NCI-H1105 treated with DMSO at 0.1 percent for 48 hours (cell line): ENCODE results near the gene RAMACL.
"Not testable (repeated sequence)": the region's sequence is repeated elsewhere in the genome, so short reads cannot be mapped to it uniquely, and the experiment has no call there.

Experiments used
- DNase-seq: peaks from one replicate; lab custom pipeline; 2025; lab: John Stamatoyannopoulos, UW

The RAMACL gene

DNA sequence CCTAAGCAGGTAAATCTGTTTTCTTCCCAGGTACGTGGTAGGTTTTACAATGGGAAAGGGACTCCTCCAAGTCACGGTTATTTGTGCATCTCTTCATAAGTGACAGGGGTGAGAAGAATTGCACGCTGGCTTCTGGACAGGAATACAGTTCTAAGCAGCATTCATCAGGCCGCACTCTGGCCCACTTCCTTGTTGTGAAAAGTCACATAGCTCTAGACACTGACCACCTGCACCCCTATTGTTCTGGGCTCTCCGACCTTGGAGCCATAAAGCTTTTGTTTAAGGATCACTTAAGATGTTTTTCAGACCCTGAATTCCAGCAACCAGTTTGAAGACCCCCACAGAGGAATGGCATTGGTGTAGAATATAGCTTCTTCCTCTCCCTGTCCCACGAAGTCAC lies 31.4 kb downstream of the RAMACL start:
- DNase-seq: no peak

- DNase-seq: no peak
These were observed 32.2 kb downstream of the RAMACL start for GRCh38 chr6:166554316-166554715.

DNA sequence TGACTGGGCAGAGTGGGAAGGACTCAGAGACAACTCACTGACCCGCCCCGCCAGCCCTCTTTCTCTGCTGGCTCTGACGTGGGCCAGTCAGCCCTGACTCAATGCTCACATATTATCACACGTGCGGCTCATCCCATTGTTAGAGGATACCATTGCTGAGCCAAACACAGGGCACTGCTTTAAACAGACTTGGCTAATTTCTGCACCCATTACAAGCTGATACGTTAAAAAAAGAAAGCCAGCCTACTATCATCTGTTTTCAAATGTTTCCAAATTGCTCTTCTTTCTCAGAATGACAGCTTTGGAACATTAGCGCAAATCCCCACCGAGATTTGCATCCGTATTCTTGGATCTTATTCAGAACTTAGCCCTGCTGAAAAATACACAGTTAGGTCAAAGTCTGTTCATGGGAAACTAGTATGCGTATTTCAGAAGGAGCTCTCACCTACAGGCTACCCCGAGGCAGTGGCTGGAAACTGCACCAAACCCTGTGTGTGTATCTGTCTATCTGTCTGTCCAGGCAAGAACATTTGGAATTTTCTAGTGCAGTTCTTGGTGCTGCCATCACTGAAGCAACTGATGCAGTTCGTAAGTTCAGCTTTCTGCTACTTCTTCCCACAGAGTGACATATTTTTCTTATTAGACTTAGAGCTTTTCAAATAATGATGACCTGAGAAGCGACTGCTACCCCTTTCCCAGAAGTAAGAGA lies 32.8 kb downstream of the RAMACL start:
- no peak for DNase-seq

- no peak for DNase-seq
These were observed 33.9 kb downstream of the RAMACL start for GRCh38 chr6:166552600-166552999.

- no peak for DNase-seq
These were observed 34.6 kb downstream of the RAMACL start for GRCh38 chr6:166551754-166552495.

GRCh38 chr6:166546653-166547052 lies 39.8 kb downstream of the RAMACL start:
- no peak for DNase-seq

GRCh38 chr6:166545156-166546034 lies 41.1 kb downstream of the RAMACL start:
- no peak for DNase-seq

DNA sequence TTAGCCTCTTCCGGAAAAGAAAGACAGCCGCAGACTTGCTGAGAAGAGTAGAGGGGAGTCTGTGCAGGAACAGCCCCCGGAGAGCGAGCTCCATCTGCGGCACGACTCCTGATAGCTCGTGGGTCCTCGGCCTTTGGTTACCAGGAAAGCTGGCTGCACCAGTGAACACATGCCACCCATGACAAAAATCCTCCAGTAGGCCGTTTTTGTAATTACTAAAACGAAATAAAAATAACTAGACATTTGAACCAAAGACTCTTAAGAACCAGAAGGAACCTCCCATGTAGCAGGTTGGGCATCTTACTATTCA lies 42.2 kb downstream of the RAMACL start:
- no peak for DNase-seq

DNA sequence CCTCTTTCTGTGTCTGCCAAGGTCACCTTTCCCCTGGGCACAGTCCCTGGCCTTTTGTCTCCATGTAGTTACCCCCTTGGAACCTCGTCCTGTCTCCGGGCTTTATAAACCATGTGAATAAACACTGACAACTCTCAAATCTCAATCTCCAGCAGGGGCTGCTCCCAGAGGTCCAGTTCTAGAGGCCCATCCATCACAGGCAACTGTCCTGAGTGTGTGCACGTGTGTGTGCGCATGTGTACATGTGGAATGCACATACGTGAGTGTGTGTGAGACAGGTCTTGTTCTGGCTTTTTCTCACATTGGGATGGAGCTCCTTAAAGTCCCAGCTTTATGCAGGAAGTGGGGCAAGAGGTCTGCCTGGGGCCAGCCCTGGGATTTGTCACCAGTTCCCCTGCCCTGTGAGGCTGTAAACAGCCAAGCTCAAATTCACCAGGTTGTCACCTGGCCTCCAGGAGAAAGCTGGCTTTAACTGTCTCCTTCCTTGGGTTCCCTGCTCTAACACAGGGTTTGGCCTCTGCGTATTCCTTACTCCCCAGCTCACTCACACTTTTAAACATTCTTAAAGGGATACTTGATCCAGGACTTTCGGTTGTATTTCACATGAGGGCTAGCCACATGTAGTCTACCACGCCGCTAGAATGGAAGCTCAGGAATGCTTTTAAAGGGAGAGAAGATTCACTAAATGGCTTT lies 42.7 kb downstream of the RAMACL start:
- no peak for DNase-seq

DNA sequence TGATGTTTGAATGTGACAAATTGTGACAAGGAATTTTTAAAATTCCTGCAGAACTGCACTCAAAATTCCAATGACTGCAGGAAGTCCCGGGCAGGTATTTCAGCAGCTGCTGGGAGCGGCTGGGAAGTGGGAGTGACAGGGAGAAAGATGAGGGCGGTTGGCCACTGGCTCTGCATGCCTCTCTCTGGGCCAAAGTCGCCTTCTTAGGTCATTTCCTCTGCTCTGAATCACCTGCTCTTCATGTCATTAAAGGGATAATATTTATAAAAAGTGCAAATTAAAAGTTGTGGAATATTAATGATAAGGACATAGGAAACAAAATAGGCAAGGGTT lies 43.9 kb downstream of the RAMACL start:
- DNase-seq: no peak

- DNase-seq: no peak
These were observed 44.5 kb downstream of the RAMACL start for GRCh38 chr6:166541876-166542579.

GRCh38 chr6:166541366-166541765 lies 45.1 kb downstream of the RAMACL start:
- no peak for DNase-seq

DNA sequence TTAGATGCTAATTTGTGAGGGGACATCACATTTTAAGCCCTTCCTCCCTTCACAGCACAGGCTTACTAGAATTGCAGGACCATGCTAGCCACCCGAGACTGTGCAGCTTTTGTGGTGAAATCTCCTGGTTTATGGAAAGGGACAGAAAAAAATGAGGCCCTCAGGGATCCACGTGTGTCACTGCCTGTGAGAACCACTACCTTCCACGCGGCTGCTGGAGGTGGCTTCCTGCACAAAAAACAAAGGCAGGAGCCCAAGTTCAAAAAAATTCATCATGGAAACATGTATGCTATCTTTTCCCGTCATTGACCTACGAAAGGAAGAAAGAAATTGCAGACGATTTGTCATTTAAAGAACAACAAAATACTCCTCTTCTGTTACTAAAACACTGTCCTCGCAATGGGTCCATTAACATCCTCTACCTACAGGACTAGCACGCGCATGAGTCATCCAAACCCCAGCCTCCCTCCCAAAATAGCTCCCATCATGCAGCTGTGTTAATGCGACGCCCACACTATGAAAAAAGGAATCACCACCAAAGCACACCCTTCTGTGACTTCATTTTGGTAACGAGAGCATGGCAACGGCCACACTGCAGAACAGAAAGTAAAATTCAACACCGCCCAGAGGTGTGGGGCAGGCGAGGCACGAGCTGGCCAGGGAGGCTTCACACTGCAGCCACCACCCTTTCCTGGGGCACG lies 45.7 kb downstream of the RAMACL start:
- no peak for DNase-seq

DNA sequence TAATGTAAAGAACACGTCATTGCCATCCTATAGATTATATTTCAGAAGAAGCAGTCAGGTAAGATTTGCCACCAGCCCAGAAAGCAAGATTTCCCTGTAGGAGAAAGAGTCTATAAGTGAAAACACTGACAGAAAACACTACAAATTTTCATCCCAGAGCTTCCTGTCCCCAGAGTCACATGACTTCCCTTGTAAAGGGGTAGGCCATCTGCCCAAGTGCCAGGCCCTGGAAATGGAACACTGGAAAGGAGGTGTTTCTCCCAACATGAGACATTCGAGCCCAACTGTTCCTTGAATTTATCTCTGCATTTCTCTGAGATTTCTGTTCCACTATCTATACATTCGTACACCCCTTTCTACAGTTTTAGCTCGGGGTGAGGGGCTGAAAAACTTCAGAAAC lies 46.9 kb downstream of the RAMACL start:
- no peak for DNase-seq

DNA sequence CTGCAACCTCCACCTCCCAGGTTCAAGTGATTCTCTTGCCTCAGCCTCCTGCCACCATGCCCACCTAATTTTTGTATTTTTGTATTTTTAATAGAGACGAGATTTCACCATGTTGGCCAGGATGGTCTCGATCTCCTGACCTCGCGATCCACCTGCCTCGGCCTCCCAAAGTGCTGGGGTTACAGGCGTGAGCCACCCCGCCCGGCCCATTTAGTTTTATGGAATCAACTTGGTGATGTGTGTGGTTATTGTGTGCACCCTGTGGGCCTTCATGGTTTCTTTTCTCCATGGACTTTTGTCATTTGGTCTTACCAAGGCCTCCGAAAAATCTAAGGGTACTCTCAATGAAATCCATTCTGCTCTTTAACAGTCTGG lies 47.5 kb downstream of the RAMACL start:
- not testable (repeated sequence) for DNase-seq

GRCh38 chr6:166538297-166539010 lies 48.0 kb downstream of the RAMACL start:
- no peak for DNase-seq

GRCh38 chr6:166534658-166535406 lies 51.6 kb downstream of the RAMACL start:
- DNase-seq: no peak

GRCh38 chr6:166533205-166533824 lies 53.2 kb downstream of the RAMACL start:
- DNase-seq: no peak
